DOHH2 (cell line): ENCODE results near the gene PPP1R26.

ENCODE experiments used
- EZH2phosphoT487 ChIP-seq: fragments of 200-600 bp; sonication (generic); IDR thresholded peaks from 2 replicates; pipeline ENCODE4 v1.6.1; 2017; ENCODE audit warnings: borderline replicate concordance, mild to moderate bottlenecking, antibody characterized with exemption, low read length, moderate library complexity, mixed read lengths
- TF ChIP-seq, protein P1 (sequence below): fragments of 200-600 bp; sonication (generic); IDR thresholded peaks from one replicate; pipeline ENCODE4 v1.5.1; 2014; ENCODE audit warnings: antibody characterized with exemption, mild to moderate bottlenecking, low read depth, low read length; ENCODE audit not compliant: poor library complexity, severe bottlenecking

- TF ChIP-seq, protein P1, sequence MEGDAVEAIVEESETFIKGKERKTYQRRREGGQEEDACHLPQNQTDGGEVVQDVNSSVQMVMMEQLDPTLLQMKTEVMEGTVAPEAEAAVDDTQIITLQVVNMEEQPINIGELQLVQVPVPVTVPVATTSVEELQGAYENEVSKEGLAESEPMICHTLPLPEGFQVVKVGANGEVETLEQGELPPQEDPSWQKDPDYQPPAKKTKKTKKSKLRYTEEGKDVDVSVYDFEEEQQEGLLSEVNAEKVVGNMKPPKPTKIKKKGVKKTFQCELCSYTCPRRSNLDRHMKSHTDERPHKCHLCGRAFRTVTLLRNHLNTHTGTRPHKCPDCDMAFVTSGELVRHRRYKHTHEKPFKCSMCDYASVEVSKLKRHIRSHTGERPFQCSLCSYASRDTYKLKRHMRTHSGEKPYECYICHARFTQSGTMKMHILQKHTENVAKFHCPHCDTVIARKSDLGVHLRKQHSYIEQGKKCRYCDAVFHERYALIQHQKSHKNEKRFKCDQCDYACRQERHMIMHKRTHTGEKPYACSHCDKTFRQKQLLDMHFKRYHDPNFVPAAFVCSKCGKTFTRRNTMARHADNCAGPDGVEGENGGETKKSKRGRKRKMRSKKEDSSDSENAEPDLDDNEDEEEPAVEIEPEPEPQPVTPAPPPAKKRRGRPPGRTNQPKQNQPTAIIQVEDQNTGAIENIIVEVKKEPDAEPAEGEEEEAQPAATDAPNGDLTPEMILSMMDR = no peak
- no peak for TF ChIP-seq EZH2phosphoT487
Measured at GRCh38 chr9:135485385-135485784, 5.8 kb downstream of the PPP1R26 start.
